Upper lobe of right lung (tissue), 1 donor: Measurements from ENCODE around the gene AP2M1. TPM values are rescaled to one million over a fixed set of nuclear protein-coding genes. Genes with fewer than 3 reads are reported as not detected.

Experiments used
- ATAC-seq: fragments of 200-7000 bp; cut with Tn5 transposase; one replicate; pipeline ENCODE4 v1.9.1; 2020; ENCODE audit warnings: mild to moderate bottlenecking, moderate library complexity
- DNase-seq: peaks from one replicate; pipeline ENCODE4 v3.0.0-alpha.2; 2020
- H3K27ac ChIP-seq: fragments of 200-600 bp; one replicate; pipeline ENCODE4 v1.8.0; 2022
- H3K27me3 ChIP-seq: fragments of 200-600 bp; one replicate; pipeline ENCODE4 v1.8.0; 2022; ENCODE audit warnings: mild to moderate bottlenecking
- H3K36me3 ChIP-seq: fragments of 200-600 bp; one replicate; pipeline ENCODE4 v1.8.0; 2022
- H3K4me1 ChIP-seq: fragments of 200-600 bp; one replicate; pipeline ENCODE4 v1.8.0; 2022
- H3K4me3 ChIP-seq: fragments of 200-600 bp; one replicate; pipeline ENCODE4 v1.8.0; 2022; ENCODE audit warnings: mild to moderate bottlenecking
- H3K9me3 ChIP-seq: fragments of 200-600 bp; one replicate; pipeline ENCODE4 v1.8.0; 2022
- CTCF ChIP-seq: fragments of 200-600 bp; IDR thresholded peaks from one replicate; pipeline ENCODE4 v1.8.0; 2022; ENCODE audit warnings: antibody characterized with exemption
- intact Hi-C: fragments of 100-400 bp; cut with DNase I; formaldehyde crosslinking; loops from one replicate; pipeline ENCODE4 v1.11.0; 2022
- total RNA-seq: library from RNA; stranded (reverse); fragmentation: NEBNext Ultra II Directional; extraction: Animal tissue kit (Norgen Biotek cat#: 25700); gene quantifications from one replicate; pipeline ENCODE4 v1.2.1, GENCODE V29; 2021
- donor health status: DM: no; HTN: yes; CAD: no; lungs with severe emphysema.

The AP2M1 gene
- total RNA-seq, 1 donor from 2014 or later = 245 TPM

DNA sequence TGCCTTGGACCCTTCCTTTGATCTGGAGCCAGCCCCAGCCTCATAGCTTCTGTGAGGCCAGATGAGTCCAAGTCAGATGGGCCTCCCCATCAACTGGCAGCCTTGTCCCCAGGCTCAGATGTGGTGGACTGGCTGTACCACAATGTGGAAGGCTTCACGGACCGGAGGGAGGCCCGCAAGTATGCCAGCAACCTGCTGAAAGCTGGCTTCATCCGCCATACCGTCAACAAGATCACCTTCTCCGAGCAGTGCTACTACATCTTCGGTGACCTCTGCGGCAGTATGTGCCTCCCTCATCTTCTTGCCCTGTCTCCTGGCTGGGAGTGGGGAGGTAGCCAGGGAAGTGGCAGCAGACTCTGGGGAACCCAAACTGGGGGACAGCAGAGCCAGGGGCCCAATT lies 6.9 kb upstream of the AP2M1 start:
- peaks cover 89% of the 10 kb centered on the region for H3K36me3 ChIP-seq
- no peaks in the 10 kb centered on the region for H3K9me3 ChIP-seq
- H3K27me3 ChIP-seq = no peaks in the 10 kb centered on the region
- TF ChIP-seq CTCF = no peak
- no peak overlapping the region for H3K27ac ChIP-seq
- no peak for DNase-seq
- intact Hi-C loops = no loop called here
- no peak for ATAC-seq
- H3K4me1 ChIP-seq = no peaks in the 10 kb centered on the region
- no peak overlapping the region for H3K4me3 ChIP-seq

GRCh38 chr3:184168363-184169120 lies 6.1 kb upstream of the AP2M1 start:
- ATAC-seq (no peak), DNase-seq (no peak)

GRCh38 chr3:184169896-184170875 lies 4.5 kb upstream of the AP2M1 start:
- H3K4me3 ChIP-seq = no peak overlapping the region
- peaks cover 6% of the 10 kb centered on the region for H3K4me1 ChIP-seq
- H3K27ac ChIP-seq = no peak overlapping the region
- H3K27me3 ChIP-seq = no peaks in the 10 kb centered on the region
- intact Hi-C loops = no loop called here
- H3K9me3 ChIP-seq = no peaks in the 10 kb centered on the region
- peaks cover 67% of the 10 kb centered on the region for H3K36me3 ChIP-seq
- ATAC-seq (no peak), DNase-seq (peak; percentile 60)
- no peak for TF ChIP-seq CTCF

More at GRCh38 chr3:184168363-184169120, 6.1 kb upstream of the AP2M1 start:
- H3K9me3 ChIP-seq = no peaks in the 10 kb centered on the region
- H3K4me1 ChIP-seq = no peaks in the 10 kb centered on the region
- intact Hi-C loops = no loop called here
- peaks cover 83% of the 10 kb centered on the region for H3K36me3 ChIP-seq
- H3K4me3 ChIP-seq = no peak overlapping the region
- TF ChIP-seq CTCF = no peak
- no peak overlapping the region for H3K27ac ChIP-seq
- no peaks in the 10 kb centered on the region for H3K27me3 ChIP-seq

- peaks cover 15% of the 10 kb centered on the region for H3K4me1 ChIP-seq
- no peak overlapping the region for H3K27ac ChIP-seq
- no peak overlapping the region for H3K4me3 ChIP-seq
- no peak for TF ChIP-seq CTCF
- no peaks in the 10 kb centered on the region for H3K9me3 ChIP-seq
- intact Hi-C loops = no loop called here
- H3K36me3 ChIP-seq = peaks cover 53% of the 10 kb centered on the region
- ATAC-seq (no peak), DNase-seq (no peak)
- H3K27me3 ChIP-seq = no peaks in the 10 kb centered on the region
Observed at GRCh38 chr3:184171562-184171961, 3.1 kb upstream of the AP2M1 start.

- no peak for TF ChIP-seq CTCF
- Histone ChIP-seq H3K4me3 (no peak overlapping the region), H3K36me3 (peaks cover 50% of the 10 kb centered on the region), H3K27me3 (no peaks in the 10 kb centered on the region), H3K4me1 (peaks cover 28% of the 10 kb centered on the region), H3K9me3 (no peaks in the 10 kb centered on the region), H3K27ac (no peak overlapping the region)
- ATAC-seq (no peak), DNase-seq (no peak)
- intact Hi-C loops = no loop called here
Observed at GRCh38 chr3:184172681-184173373, 1.8 kb upstream of the AP2M1 start.
